UCSD-AML1 (cell line): Measurements from ENCODE around the gene PRKG1.
"Not testable (repeated sequence)": the region's sequence is repeated elsewhere in the genome, so short reads cannot be mapped to it uniquely, and the experiment has no call there.

Experiments used
- DNase-seq: peaks from one replicate; lab custom pipeline; 2025; ENCODE audit not compliant: unreplicated experiment; lab: John Stamatoyannopoulos, UW

The PRKG1 gene

DNA sequence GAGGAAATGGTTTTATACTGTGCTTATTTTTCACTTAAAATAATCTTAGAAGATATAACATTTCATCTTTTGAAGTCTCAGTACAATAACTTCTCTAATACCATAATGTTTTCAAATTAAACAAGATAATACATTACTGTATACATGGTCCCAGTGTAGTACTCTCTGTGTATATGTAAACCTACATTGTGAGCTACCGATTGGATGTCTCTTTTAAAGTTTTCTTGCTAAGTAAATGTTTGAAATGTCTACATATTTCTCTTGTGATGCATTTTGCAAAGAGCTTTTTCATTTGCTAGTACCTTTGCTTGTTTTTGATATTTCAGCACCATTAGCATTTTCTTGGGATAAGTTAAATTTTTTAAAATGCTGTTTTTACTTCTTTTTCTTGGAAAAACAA, 94.8 kb downstream of the PRKG1 start:
- no peak for DNase-seq

DNA sequence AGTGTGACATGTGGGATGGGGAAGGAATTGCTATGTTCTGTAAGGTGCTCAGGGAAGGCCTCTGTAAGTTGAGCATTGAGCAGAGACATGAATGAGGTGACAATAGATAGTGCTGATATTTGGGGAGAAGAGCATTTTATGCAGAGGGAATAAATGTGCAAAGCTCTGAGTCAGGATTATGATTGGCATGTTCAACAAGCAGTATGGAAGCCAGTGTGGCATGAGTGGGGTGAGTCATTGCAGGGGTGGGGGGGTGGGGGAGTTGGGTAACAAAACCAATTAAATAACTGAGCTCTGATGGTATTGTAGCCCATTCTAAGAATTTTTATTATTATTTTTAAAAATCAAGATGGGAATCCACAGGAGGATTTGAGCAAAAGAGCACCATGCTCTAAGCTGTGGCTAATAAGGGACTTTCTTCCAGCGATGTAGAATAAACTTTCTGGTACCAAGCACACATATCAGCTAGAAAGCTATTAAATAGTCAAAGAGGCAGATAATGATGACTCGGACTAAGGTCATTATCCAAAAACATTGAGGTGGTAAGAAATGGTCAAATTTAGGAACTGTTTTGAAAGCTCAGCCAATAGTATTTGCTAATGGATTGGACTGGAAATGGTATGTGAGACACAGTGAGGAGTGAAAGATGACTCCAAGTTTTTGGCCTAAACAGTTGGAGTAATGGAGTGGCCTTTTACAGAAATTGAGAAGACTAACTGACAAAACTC, 96.4 kb downstream of the PRKG1 start:
- no peak for DNase-seq

DNA sequence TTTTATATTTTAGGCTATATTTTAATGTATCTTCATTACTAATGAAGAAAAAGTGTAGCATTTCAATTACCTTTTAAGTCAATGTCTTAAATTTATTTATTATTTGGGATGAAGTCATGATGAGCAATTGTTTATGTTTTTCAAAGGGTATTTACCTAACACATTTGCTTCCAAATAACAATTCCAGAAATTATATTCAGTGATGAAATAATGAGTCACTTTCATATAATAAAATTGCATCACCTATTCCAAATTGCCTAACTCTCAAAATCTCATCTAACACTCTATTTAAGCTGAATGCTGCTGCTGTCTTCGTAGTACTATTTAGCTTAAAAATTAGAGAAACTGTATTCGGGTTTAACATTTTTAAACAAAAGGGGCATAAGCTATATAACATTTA, 97.7 kb downstream of the PRKG1 start:
- no peak for DNase-seq

DNA sequence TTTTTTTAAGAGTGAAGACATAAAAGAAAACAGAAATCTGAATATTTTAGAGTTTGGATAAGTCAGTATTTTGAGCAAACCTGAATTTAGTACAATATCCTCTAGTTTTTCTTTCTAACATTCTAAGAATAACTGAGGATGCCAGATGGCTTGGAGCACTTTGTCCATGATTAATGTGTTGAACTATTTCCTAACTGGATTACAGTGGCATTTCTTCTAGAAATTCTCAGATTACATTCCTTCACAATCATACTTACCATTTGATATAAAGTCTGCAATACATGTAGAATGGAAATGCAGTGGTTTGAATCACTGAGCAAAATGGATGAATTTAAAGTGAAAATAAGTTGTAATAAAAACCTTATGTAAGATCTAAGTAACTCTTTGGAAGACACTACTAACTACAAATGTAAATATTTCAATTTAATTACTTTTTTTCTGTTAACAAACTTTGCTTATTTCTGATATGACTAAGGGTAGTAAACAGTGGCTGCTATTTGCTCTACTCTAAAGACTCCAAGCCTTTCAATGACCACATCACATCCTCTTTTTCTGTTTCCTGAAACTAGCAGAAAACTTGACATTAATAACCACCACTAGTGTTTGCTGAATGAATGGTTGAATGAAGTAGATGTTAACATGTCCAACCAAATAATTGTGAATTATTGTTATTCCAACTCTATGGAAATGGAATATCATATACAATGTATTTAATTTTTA, 102.8 kb downstream of the PRKG1 start:
- DNase-seq = no peak

DNA sequence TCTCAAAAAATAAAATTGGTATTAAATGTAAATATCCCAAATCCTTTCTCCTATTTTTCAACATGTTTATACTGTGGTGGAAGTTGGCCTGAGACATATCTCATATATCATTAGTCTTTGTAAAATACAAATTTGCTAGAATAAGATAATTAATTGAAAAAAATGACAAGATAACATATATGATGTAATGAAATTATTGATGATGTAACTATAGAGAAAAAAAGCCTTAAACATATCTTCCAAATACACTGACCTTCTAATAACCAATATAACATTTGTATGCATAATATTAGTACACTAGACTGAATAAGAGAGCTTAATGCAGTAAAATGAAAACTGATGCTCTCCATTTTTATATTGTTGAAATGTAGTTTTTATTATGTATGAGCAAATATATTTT, 104.3 kb downstream of the PRKG1 start:
- DNase-seq = no peak

DNA sequence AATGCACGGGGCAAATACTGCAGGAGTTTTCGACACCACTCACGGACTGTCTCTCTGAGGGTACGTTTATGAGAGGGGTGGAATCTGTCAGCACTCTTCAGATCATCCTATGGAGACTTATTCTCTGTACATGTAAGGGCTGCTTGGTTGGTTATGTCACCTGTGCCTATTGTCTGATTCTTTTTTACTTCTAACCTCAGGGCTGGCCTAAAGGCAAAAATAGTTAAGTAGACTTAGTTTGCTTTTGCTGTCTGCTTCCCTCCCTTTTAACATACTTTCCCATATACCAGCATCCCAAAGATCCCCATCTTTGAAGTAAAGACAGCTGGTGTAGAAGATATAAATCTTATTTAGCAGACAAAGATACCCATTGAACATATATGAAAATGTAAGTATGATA, 105.9 kb downstream of the PRKG1 start:
- DNase-seq = no peak

DNA sequence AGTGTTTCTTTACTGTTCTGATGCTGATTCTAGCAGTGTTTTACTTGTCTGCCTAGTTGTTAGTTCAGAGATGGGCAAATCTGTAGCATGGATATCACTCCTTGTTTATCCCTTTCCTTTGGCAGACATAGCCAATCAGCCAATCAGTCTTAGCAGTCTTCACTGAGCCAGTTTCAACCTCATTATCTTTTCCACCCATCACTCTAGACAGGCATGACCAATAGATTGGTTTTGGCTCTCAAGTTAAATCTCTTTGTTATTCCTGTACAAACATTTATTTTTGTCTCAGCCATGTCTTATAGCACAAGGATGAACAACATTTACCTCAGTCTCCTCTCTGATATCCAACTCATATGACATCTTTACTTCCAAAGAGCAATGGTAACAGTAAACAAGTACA, 109.5 kb downstream of the PRKG1 start:
- DNase-seq = no peak

DNA sequence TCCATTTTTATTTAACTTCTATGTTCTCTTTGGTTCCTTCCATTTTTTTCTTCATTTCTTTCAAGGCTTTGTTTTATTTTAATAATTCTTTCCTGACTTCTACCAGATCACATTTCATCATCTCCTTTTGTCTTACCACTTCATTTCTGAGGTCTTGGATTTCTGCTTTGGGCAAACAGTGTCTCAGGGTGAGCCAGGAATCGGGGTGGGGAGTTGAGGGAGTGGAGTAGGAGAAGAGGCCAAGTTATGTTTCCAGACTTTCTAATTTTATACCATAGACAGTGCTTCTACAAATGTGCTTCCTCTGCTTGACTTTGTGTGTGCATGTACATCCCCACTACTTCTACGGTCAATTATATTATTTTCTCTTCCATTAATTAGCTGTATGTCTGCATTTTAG, 112.1 kb downstream of the PRKG1 start:
- DNase-seq = no peak

DNA sequence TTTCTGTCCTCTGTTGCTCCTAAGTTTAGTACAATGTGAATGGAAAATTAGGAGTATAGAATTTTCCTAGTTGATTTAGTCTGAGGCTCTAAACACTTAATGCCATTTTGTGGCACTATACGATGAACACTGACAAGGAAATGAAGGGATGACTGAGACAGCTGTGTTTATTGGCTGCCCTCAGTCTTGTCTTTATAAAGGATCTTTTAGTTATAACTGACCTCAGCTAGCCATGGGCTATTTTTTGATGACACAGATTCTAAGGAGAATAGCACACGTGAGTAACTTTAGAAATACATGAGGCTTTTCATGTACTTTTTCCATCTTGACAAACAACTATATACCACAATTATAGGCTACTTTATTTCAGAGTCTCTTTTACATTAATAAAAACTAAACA, 113.7 kb downstream of the PRKG1 start:
- DNase-seq = no peak

DNA sequence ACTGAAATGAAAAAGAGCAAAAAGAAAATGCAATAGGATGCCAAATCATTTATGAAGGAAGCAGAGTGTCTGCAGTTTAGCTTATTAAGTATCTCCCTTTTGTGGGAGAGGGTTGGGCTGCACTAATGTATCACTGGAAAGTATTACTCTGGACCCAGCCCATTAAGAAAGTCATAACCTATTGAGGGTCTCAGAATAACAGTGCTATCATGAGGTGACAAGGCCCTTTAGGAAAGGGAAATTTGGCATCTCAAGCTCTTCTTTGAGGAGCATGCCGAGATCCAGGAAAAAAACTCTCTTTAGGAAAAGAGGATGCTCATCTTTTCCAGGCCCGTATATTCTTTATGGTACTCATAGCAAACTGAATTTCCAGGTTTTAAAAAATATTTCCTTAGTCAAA, 114.6 kb downstream of the PRKG1 start:
- no peak for DNase-seq

DNA sequence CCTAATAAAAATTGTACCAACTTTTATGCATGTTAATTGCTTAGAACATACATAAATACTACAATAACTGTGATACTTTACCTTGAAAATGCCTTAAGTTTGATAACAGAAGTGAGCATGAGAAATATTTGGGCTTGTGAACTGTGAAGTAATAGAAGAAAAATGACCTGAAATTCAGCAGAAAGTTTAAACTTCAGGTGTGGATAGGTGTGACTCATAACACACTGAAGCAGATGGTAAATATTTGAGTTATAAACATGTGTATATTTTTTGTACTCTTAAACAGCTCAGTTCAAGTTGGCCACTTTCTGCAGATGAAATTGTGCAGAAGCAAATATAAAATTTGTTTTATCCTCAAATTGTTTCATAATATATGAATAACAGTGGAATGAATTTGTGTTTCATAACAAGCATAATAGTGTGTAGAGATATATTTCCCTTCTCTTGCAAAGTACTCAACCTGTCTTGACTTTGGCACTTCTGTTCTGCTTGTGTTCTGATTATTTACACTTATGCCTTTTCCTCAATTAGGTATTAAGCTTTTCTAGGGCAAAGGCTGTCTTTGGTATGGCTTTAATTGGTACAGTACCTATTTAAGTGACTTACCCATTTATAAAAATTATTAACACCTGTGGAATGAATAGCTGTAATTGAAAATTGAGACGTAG, 122.4 kb downstream of the PRKG1 start:
- no peak for DNase-seq

DNA sequence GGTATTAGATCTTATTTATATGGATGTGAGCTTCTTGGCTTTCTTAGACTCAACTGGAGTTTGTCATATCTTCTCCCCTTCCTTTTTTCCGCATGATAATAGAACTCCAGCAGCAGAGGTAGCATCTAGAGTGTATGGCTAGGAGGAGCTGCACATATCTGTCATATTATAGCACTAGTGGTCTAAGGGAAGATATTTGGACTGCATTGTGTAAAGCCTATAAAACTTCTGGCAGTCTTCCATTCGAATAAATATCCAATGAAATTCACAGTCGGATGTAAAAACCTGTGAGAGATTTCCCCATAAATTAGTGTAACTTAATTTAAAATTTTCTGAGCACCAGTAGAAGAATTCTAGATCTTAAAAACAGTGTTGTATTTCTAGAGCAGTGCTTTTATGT, 123.9 kb downstream of the PRKG1 start:
- DNase-seq = no peak

DNA sequence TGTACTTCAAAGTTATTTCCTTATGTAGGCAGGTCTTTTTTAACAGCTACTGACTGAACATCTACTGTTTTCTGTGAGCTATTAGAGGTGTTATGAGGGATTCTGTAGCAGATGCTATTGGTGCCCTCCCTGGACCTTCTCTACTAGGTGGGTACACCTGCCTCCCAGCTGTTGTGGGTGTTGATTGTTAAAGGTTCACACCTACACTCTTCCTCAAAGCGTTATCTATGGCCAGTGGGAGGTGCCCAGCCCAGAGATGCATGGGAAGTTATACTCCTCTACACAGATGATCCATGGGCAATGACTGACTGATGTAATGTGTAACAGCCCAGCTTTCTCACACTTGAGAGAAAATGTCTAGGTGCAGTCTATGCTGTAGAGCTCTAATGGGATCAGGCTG, 127.7 kb downstream of the PRKG1 start:
- no peak for DNase-seq

DNA sequence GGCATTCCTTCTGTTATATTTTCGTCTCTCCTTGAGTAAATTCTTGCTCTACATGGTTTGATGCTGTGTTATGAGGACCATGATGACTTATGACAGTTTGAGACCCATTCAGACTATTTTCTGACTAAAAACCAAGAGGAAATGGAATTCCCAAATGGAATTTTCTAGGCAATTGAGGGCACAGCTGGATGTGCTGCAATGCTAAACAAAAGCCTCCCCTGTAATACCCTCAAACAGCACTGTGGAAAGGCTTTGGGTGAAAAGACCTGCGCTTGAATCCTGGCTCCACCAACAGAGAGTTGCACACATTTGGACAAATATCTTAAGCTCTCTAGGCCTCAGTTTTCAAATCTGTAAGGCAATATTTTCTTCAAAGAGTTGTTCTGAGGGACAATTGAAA, 129.1 kb downstream of the PRKG1 start:
- DNase-seq = no peak

DNA sequence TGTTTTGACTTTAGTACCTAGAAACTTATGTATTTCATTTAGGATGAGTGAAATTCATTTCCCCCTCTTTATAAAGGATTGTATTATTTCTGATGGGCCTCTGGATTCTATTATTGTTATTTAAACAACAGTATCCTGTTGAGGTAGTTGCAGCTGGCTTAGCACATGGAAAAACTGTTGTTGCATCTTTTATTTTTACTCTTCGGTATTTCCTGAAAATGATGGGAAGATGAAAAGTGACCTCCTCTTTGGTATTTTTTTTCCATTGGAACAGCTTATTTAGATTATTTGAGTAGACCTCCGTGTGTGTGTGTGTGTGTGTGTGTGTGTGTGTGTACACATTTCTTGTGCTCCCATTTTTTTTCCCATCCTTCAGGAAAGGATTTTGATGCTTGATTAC, 129.8 kb downstream of the PRKG1 start:
- DNase-seq = no peak

DNA sequence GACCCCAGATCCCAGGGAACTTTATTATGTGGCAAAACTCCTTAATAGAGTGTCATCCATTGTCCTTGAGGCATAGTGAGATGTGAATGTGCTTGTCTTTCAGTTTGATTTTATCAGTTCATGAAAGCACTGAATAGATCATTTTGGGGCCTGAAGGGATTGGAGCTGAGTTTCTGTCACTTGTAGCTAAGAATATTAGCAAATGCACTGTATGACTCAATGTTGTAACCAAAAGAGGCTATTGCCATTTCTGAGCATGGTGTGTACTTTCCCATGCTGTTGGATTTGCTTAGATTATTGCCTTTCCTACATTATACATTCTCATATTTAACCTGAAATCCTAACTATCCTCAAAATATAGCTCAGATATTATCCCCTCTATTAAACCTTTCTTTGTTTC, 130.4 kb downstream of the PRKG1 start:
- DNase-seq = no peak

DNA sequence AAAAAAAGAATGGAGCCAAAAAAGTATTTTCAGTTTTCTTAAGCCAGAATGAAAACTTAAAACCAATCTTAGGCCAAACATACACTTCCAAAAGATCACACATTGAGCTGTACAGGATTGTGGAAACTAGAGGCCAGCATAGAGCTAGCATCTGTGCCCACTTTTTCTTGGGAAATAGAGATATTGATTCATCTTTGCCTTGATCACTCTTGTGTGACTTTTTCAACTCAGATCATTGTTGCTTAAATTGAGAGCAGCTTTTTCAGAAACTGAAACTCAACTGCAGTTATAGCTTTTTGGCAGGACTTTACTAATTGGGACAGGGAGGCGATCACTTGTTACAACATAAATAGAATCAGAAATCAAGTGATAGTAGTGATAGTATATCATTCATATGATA, 132.2 kb downstream of the PRKG1 start:
- no peak for DNase-seq

DNA sequence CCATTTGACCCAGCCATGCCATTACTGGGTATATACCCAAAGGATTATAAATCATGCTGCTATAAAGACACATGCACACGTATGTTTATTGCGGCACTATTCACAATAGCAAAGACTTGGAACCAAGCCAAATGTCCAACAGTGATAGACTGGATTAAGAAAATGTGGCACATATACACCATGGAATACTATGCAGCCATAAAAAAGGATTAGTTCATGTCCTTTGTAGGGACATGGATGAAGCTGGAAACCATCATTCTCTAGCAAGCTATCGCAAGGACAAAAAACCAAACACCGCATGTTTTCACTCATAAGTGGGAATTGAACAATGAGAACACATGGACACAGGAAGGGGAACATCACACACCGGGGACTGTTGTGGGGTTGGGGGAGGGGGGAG, 138.7 kb downstream of the PRKG1 start:
- DNase-seq = not testable (repeated sequence)

DNA sequence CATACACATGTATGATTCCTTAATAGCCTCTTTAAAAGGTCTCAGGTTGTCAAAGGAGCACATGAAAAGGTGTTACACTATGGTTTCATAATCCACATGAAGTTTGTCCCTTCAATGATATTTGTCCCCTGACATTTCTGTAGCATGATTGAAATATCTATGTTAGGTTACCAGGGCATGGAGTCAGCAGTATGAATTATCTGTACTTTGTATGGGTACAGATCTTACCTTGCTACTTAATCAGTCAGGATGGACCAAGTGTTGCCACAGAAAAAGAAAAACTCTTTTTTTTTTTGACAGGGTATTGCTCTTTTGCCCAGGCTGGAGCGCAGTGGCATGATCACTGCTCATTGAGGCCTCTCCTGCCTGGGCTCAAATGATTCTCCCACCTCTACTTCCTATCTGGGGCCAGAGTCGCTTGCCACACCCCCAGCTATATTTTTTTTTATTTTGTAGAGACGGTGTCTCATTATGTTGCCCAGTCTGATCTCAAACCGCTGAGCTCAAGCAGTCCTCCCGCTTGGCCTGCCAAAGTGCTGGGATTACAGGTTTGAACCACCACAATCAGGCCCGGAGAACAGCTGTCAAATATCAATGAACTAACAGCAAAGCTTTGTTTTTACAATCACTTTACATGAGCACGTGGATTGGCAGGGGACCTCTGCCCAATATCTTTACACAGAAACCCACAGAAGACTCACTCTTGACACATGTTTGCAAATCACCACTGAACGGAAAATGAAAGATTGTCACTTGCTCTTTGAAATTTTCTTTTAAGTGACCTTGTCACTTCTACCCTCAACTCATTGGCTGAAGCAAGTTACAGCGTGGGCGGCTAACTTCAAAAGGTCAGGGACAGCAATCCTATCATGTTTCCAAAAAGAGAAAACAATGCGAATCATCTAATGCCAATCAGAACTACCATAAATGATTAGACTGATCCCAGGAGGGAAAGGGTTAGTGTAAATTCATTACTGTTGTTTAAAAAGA, 140.2 kb downstream of the PRKG1 start:
- DNase-seq = no peak

DNA sequence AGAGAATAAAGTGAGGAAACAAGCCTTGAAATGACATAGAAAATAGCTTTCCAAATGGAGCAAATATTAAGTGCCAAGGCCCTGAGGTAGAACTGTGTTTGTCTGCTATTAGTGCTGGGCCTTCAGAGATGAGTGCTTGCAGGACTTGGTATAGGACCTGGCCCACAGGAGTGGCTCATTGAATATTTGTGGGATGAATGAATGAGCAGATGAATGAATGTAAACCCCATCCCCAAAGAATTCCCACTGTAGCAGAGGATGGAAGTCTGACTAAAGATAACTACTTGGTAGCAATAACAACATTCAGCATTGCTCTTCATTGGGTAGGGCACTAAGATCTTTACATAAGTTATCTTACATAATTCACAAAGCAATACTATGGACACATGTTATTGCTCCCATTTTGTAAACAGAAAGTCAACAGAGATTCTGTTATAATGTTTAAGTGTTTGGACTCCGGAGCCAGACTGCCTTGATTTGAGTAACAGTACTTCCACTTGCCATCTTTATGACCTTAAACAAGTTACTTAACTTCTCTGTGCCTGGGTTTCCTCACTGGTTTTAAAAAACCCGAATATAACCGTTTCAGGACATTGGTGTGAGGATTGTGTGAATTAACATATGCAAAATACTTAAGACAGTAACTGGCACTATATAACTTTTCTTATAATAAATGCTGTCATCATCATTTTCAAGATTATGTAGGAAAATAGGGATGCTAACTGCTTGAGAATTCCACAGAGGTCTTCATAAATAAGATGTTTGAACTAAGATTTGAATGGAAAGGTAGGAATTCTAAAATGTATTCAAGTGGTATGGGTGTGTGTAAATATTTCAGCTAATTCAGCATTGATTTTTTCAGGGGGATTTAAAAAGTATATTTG, 141.9 kb downstream of the PRKG1 start:
- DNase-seq = no peak
